HG03457 (cell line): ENCODE data around the gene RAN.
A peak's percentile ranks its signal among the peaks of the same experiment; 100 is the strongest.
"Not testable (repeated sequence)": the region's sequence is repeated elsewhere in the genome, so short reads cannot be mapped to it uniquely, and the experiment has no call there.

Experiments used
- ATAC-seq: cut with Tn5 transposase; IDR thresholded peaks from one replicate; pipeline ENCODE4 v1.9.1; 2021; ENCODE audit warnings: moderate number of reproducible peaks; ENCODE audit not compliant: unreplicated experiment

Gene RAN

GRCh38 chr12:130871286-130872178 is at the start of gene RAN:
TSS of gene RAN (plus strand) at chr12:130872066. CDS start at chr12:130872594, 528 bp downstream.
- peak; percentile 46 for ATAC-seq

- ATAC-seq = no peak
These were observed 46.1 kb upstream of the RAN start for GRCh38 chr12:130825771-130826150.

GRCh38 chr12:130826151-130826801 is 45.6 kb upstream of the RAN start:
- no peak for ATAC-seq

GRCh38 chr12:130827432-130827831 is 44.4 kb upstream of the RAN start:
- ATAC-seq = no peak

GRCh38 chr12:130828895-130829294 is 43.0 kb upstream of the RAN start:
- no peak for ATAC-seq

GRCh38 chr12:130829391-130830245 is 42.2 kb upstream of the RAN start:
- no peak for ATAC-seq

- ATAC-seq = no peak
These were observed 41.7 kb upstream of the RAN start for GRCh38 chr12:130830246-130830551.

GRCh38 chr12:130831246-130831645 is 40.6 kb upstream of the RAN start:
- no peak for ATAC-seq

- no peak for ATAC-seq
These were observed 39.9 kb upstream of the RAN start for GRCh38 chr12:130831876-130832405.

- ATAC-seq = no peak
These were observed 39.2 kb upstream of the RAN start for GRCh38 chr12:130832561-130833209.

- no peak for ATAC-seq
These were observed 36.9 kb upstream of the RAN start for GRCh38 chr12:130835011-130835410.

- ATAC-seq = no peak
These were observed 36.4 kb upstream of the RAN start for GRCh38 chr12:130835436-130835835.

- ATAC-seq = peak; percentile 18
These were observed 33.4 kb upstream of the RAN start for GRCh38 chr12:130838284-130838950.

GRCh38 chr12:130838951-130839769 is 32.7 kb upstream of the RAN start, which contains the start of gene STX2:
TSS of gene STX2 (minus strand) at chr12:130839250. CDS start at chr12:130839099, 151 bp downstream.
- ATAC-seq = peak; percentile 87

GRCh38 chr12:130839770-130840404 is 32.0 kb upstream of the RAN start:
- ATAC-seq = no peak

- ATAC-seq = no peak
These were observed 25.5 kb upstream of the RAN start for GRCh38 chr12:130846369-130846768.

GRCh38 chr12:130847112-130847511 is 24.8 kb upstream of the RAN start:
- ATAC-seq = no peak

GRCh38 chr12:130848105-130848504 is 23.8 kb upstream of the RAN start:
- ATAC-seq = not testable (repeated sequence)
